Activated gamma-delta T cell treated with Interleukin-2 at 50 U/mL for 16 hours (primary cell): ENCODE results near the gene DPH5.

ENCODE experiments used
- DNase-seq: peaks from one replicate; pipeline ENCODE4 v3.0.0-alpha.2; 2020

Gene DPH5

GRCh38 chr1:100941098-100941527, 84.5 kb downstream of the DPH5 start:
- no peak for DNase-seq
